GM12878 (cell line): ENCODE measurements around the gene KIAA1586. TPM values are rescaled to one million over a fixed set of nuclear protein-coding genes. Genes with fewer than 3 reads are reported as not detected.

Experiments
- ATAC-seq: fragments of 200-7000 bp; cut with Tn5 transposase; 3 replicates; pipeline ENCODE4 v1.9.1; 2020; ENCODE audit warnings: mild to moderate bottlenecking, moderate library complexity
- BruUV-seq: library from RNA; stranded (reverse); fragments of 400-500 nt; replicated peaks from 2 replicates; lab custom pipeline; 2021; lab: Mats Ljungman, UMichigan
- CTCF ChIA-PET: fragments of 300-600 bp; sonication (Branson Sonifier 250); formaldehyde crosslinking; extraction: SDS; loops from one replicate; lab custom pipeline; 2021; ENCODE audit warnings: inconsistent platforms; lab: Yijun Ruan, JAX
- POLR2A ChIA-PET: fragments of 350-600 bp; formaldehyde crosslinking; extraction: SDS; loops from one replicate; lab custom pipeline; 2021; ENCODE audit warnings: inconsistent platforms; lab: Charles Lee
- RAD21 ChIA-PET: fragments of 300-600 bp; sonication (Branson Sonifier 250); formaldehyde crosslinking; loops from one replicate; lab custom pipeline; 2023; ENCODE audit warnings: antibody characterized with exemption; ENCODE audit not compliant: unreplicated experiment; lab: Charles Lee
- SMC1A ChIA-PET: fragments of 300-600 bp; sonication (Branson Sonifier 250); formaldehyde crosslinking; loops from one replicate; lab custom pipeline; 2023; ENCODE audit not compliant: unreplicated experiment, uncharacterized antibody; lab: Charles Lee
- DNase-seq: peaks from one replicate; pipeline ENCODE4 v3.0.0-alpha.2; 2011; ENCODE audit warnings: low read depth, low spot score
- FAIRE-seq: peaks from 3 replicates; lab custom pipeline; 2011; peaks lifted over from hg19 to GRCh38; lab: Jason Lieb, UNC
- H2AFZ ChIP-seq: 2 replicates; pipeline ENCODE4 v1.6.0; 2011; ENCODE audit warnings: low read depth, low read length, control low read depth; ENCODE audit not compliant: control insufficient read depth
- H3K27ac ChIP-seq: 2 replicates; pipeline ENCODE4 v1.5.1; 2011; ENCODE audit warnings: control low read depth; ENCODE audit not compliant: control insufficient read depth, insufficient read depth
- H3K27me3 ChIP-seq, 2 experiments: replicated peaks in 1 of 2; 2 replicates each; pipeline versions ENCODE4 v1.6.0 to v1.6.1; 2011; ENCODE audit warnings: low read length in 1 of 2; ENCODE audit not compliant: control insufficient read depth in 2 of 2, insufficient read depth in 2 of 2
- H3K36me3 ChIP-seq, 2 experiments: 2 replicates each; pipeline ENCODE4 v1.5.1; 2011; ENCODE audit warnings: low read length in 1 of 2; ENCODE audit not compliant: control insufficient read depth in 2 of 2, insufficient read depth in 2 of 2
- H3K4me1 ChIP-seq: 2 replicates; pipeline ENCODE4 v1.6.1; 2011; ENCODE audit warnings: mild to moderate bottlenecking, low read length, moderate library complexity, mixed read lengths; ENCODE audit not compliant: control insufficient read depth, insufficient read depth
- H3K4me2 ChIP-seq: 2 replicates; pipeline ENCODE4 v1.6.0; 2011; ENCODE audit warnings: control low read depth; ENCODE audit not compliant: control insufficient read depth, insufficient read depth
- H3K4me3 ChIP-seq: fragments of 200-600 bp; sonication (generic); 2 replicates; pipeline ENCODE4 v1.5.1; 2016
- H3K79me2 ChIP-seq: 2 replicates; pipeline ENCODE4 v1.6.0; 2011; ENCODE audit warnings: low read length; ENCODE audit not compliant: control insufficient read depth, insufficient read depth
- H3K9ac ChIP-seq: 2 replicates; pipeline ENCODE4 v1.8.0; 2011; ENCODE audit warnings: low read length, control low read depth, mixed read lengths; ENCODE audit not compliant: control insufficient read depth, insufficient read depth
- H3K9me3 ChIP-seq: replicated peaks from 3 replicates; pipeline ENCODE4 v1.5.1; 2011; ENCODE audit warnings: mild to moderate bottlenecking, low read length; ENCODE audit not compliant: control insufficient read depth, insufficient read depth
- H4K20me1 ChIP-seq: 2 replicates; pipeline ENCODE4 v1.6.0; 2011; ENCODE audit not compliant: control insufficient read depth, insufficient read depth
- ASH2L ChIP-seq: fragments of 300-600, 200-600 bp; sonication (generic); IDR thresholded peaks from 2 replicates; pipeline ENCODE4 v1.6.1; 2017; ENCODE audit warnings: low read depth, mild to moderate bottlenecking, borderline replicate concordance
- BHLHE40 ChIP-seq, 2 experiments: fragments of 450-650 bp in 1 of 2; IDR thresholded peaks; 2 replicates each; pipeline ENCODE4 v1.6.1; 2011 to 2017; ENCODE audit warnings: low read depth in 2 of 2, borderline replicate concordance in 1 of 2, improper control_type of control experiment in 1 of 2, low read length in 1 of 2, mild to moderate bottlenecking in 1 of 2
- CHD4 ChIP-seq: fragments of 200-600 bp; sonication (generic); IDR thresholded peaks from 2 replicates; pipeline ENCODE4 v1.6.1; 2016; ENCODE audit warnings: mild to moderate bottlenecking
- CUX1 ChIP-seq: IDR thresholded peaks from 2 replicates; pipeline ENCODE4 v1.6.1; 2012; ENCODE audit warnings: improper control_type of control experiment, low read depth, low read length; ENCODE audit not compliant: insufficient replicate concordance
- EP300 ChIP-seq, 2 experiments: fragments of 150-350 bp in 1 of 2; IDR thresholded peaks; 2 replicates each; pipeline ENCODE4 v1.6.1; 2011 to 2012; ENCODE audit warnings: low read depth in 2 of 2, low read length in 2 of 2, borderline replicate concordance in 1 of 2, improper control_type of control experiment in 1 of 2, inconsistent platforms in 1 of 2; ENCODE audit not compliant: control insufficient read depth in 1 of 2
- IKZF2 ChIP-seq, 2 experiments: fragments of 450-650 bp; IDR thresholded peaks; 2 replicates each; pipeline ENCODE4 v1.6.1; 2017; ENCODE audit warnings: mild to moderate bottlenecking in 2 of 2, moderate library complexity in 2 of 2
- IRF4 ChIP-seq: IDR thresholded peaks from 2 replicates; pipeline ENCODE4 v1.6.1; 2011; ENCODE audit warnings: low read depth, low read length
- MAX ChIP-seq: IDR thresholded peaks from 2 replicates; pipeline ENCODE4 v1.6.1; 2012; ENCODE audit warnings: low read depth, low read length, improper control_type of control experiment
- MTA2 ChIP-seq: fragments of 450-650 bp; IDR thresholded peaks from 2 replicates; pipeline ENCODE4 v1.6.1; 2016; ENCODE audit warnings: low read depth, mild to moderate bottlenecking, moderate library complexity
- POLR2AphosphoS5 ChIP-seq: IDR thresholded peaks from 2 replicates; pipeline ENCODE4 v1.6.1; 2011; ENCODE audit warnings: mild to moderate bottlenecking, low read length, inconsistent platforms
- POU2F2 ChIP-seq: IDR thresholded peaks from 3 replicates; pipeline ENCODE4 v1.6.1; 2011; ENCODE audit warnings: low read depth, mild to moderate bottlenecking, low read length, borderline replicate concordance
- RCOR1 ChIP-seq: conservative IDR thresholded peaks from 2 replicates; pipeline ENCODE4 v1.6.1; 2012; ENCODE audit warnings: low read depth, low read length, improper control_type of control experiment
- TAF1 ChIP-seq: IDR thresholded peaks from 2 replicates; pipeline ENCODE4 v1.6.1; 2011; ENCODE audit warnings: mild to moderate bottlenecking, low read depth, low read length, borderline replicate concordance
- ZNF24 ChIP-seq: fragments of 450-650 bp; IDR thresholded peaks from 2 replicates; pipeline ENCODE4 v1.6.1; 2017; ENCODE audit warnings: antibody characterized with exemption, mild to moderate bottlenecking
- ZNF592 ChIP-seq: fragments of 450-650 bp; IDR thresholded peaks from 2 replicates; pipeline ENCODE4 v1.6.1; 2017; ENCODE audit warnings: mild to moderate bottlenecking, moderate library complexity
- WGBS: methylation state at CpG from one replicate; pipeline ENCODE4 v1.1.6; 2016; ENCODE audit warnings: low lambda C conversion rate; ENCODE audit not compliant: insufficient replicate concordance, insufficient coverage; ENCODE audit errors: missing lambda C conversion rate; 5-methylcytosine and 5-hydroxymethylcytosine counted together
- in situ Hi-C: fragments of 300-500 bp; cut with MboI; formaldehyde crosslinking; loops from 9 replicates; pipeline ENCODE4 v1.14.3; 2018; ENCODE audit warnings: mixed read lengths
- intact Hi-C: fragments of 100-400 bp; cut with micrococcal nuclease; formaldehyde crosslinking; loops from one replicate; pipeline ENCODE4 v1.14.2; 2022; ENCODE audit not compliant: unreplicated experiment
- polyA plus RNA-seq, 11 experiments: library from polyadenylated mRNA; depleted of rRNA in 4 of 11; unstranded in 6 of 11; stranded (reverse) in 5 of 11; fragments of >200 nt; fragmentation: Nextera tagmentation in 4 of 11; fragmentation: Illumina TruSeq in 1 of 11; extraction: Ambion mirVana in 4 of 11; extraction: Trizol in 1 of 11; gene quantifications; 1 replicate in 1 of 11; 2 replicates in 10 of 11; pipeline versions ENCODE4 v1.2.1 to v1.2.3, GENCODE V29; 2011 to 2016; ENCODE audit warnings: inconsistent platforms in 2 of 11, missing spikeins in 2 of 11, low read depth in 1 of 11
- total RNA-seq, 4 experiments: library from RNA; depleted of rRNA in 3 of 4; stranded (reverse); fragments of >200 nt in 3 of 4; fragmentation: Illumina TruSeq in 1 of 4; extraction: Trizol in 1 of 4; gene quantifications; 2 replicates each; pipeline versions ENCODE4 v1.2.1 to v1.2.3, GENCODE V29; 2013 to 2021

KIAA1586 gene
- total and polyA plus RNA-seq, 10 of the 15 experiments (the other 5 are each of a cell fraction or from before 2014, with no cell fraction given) = 13.1 to 33.1 (median 21.2) TPM

GRCh38 chr6:57026001-57026400 lies 20.5 kb upstream of the KIAA1586 start:
- intact Hi-C loops = no loop called here
- in situ Hi-C loops = no loop called here
- no peak overlapping the region for H3K4me3 ChIP-seq
- TF ChIP-seq CUX1 (no peak), MAX (no peak), ZNF592 (no peak), ZNF24 (no peak), EP300 (IDR thresholded peaks at IDR 0.05; ENCODE audit: borderline replicate concordance in 1 of 2, control insufficient read depth in 1 of 2, low read depth in 2 of 2, low read length in 2 of 2) (no peak), IRF4 (no peak), MTA2 (no peak), TAF1 (no peak), POU2F2 (no peak), CHD4 (no peak), RCOR1 (no peak), ASH2L (no peak), IKZF2 (IDR thresholded peaks at IDR 0.05) (no peak), POLR2AphosphoS5 (no peak), BHLHE40 (IDR thresholded peaks at IDR 0.05; ENCODE audit: borderline replicate concordance in 1 of 2, low read depth in 2 of 2, low read length in 1 of 2) (no peak)

More at GRCh38 chr6:57026001-57026400, 20.5 kb upstream of the KIAA1586 start:
- FAIRE-seq = no peak
- Histone ChIP-seq H3K27me3 (no peaks in the 10 kb centered on the region), H3K9ac (no peak overlapping the region), H2AFZ (no peak overlapping the region), H3K9me3 (peaks cover 5% of the 10 kb centered on the region; the same call in 1 of the 3 replicates), H3K4me2 (no peak overlapping the region), H3K79me2 (no peaks in the 10 kb centered on the region), H4K20me1 (no peaks in the 10 kb centered on the region), H3K27ac (no peak overlapping the region), H3K36me3 (no peaks in the 10 kb centered on the region), H3K4me1 (no peaks in the 10 kb centered on the region)
- ChIA-PET CTCF (interaction anchor here (0.6 to 1.4 kb wide), 3 partner anchors 10 to 364 kb away, joined by 3 to 4 read pairs (median 4); no protein-coding TSS in a partner anchor), SMC1A (interaction anchor here (1.1 kb wide), 1 partner anchor 122 kb away, joined by 4 read pairs; no protein-coding TSS in a partner anchor), RAD21 (no interaction called here), POLR2A (no interaction called here)
- no TSS peak for BruUV-seq
- 0% methylated on average over 1 of the region's 1 CpG for WGBS
- DNase-seq = no peak
- no peak for ATAC-seq
